Upper lobe of left lung (tissue), 4 donors: Measurements from ENCODE around the gene SPATA20.

Experiments used
- CTCF ChIP-seq, 6 experiments: fragments of 450-650 bp in 4 of 6; fragments of 200-600 bp in 2 of 6; sonication (generic) in 2 of 6; IDR thresholded peaks; one replicate each; pipeline ENCODE4 v1.5.1; 2016 to 2019; ENCODE audit warnings: antibody characterized with exemption in 6 of 6
- POLR2A ChIP-seq, 4 donors: fragments of 450-650 bp; IDR thresholded peaks; one replicate each; pipeline ENCODE4 v1.5.1; 2016 to 2017; ENCODE audit warnings: antibody characterized with exemption in 4 of 4, mild to moderate bottlenecking in 2 of 4

GRCh38 chr17:50585346-50585745 is 38.4 kb downstream of the SPATA20 start:
- TF ChIP-seq CTCF (IDR thresholded peaks at IDR 0.05), result no peak
- TF ChIP-seq POLR2A (IDR thresholded peaks at IDR 0.05), result no peak
